GM19025 (cell line): Measurements from ENCODE around the gene UBL4B.
"Not testable (repeated sequence)": the region's sequence is repeated elsewhere in the genome, so short reads cannot be mapped to it uniquely, and the experiment has no call there.

Experiments
- ATAC-seq: cut with Tn5 transposase; IDR thresholded peaks from one replicate; pipeline ENCODE4 v1.9.1; 2021; ENCODE audit warnings: mild to moderate bottlenecking, low read depth, moderate library complexity; ENCODE audit not compliant: unreplicated experiment

Gene UBL4B

GRCh38 chr1:110112143-110112542 is at the start of gene UBL4B:
Gene UBL4B (plus strand): TSS chr1:110112443. CDS start chr1:110112535, 92 bp downstream.
- no peak for ATAC-seq

DNA sequence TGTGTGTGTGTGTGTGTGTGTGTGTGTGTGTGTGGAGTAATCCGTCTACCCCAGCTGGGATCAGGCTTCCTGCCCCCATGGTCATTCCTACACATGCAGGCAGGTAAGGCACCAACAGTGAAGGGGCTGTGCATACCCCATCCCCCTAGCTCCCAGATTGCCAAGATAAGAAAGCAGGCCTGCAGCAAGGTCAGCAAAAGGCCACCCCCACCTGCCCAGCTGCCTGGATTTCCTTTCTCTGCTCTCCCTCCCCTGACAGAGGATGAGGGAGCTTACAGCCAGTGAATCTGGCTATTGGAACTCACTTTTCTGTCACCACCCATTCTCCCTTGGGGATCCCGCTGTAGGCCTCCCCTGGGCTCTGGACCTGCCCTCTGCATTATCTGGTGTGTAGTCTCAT is 49.6 kb upstream of the UBL4B start:
- no peak for ATAC-seq

DNA sequence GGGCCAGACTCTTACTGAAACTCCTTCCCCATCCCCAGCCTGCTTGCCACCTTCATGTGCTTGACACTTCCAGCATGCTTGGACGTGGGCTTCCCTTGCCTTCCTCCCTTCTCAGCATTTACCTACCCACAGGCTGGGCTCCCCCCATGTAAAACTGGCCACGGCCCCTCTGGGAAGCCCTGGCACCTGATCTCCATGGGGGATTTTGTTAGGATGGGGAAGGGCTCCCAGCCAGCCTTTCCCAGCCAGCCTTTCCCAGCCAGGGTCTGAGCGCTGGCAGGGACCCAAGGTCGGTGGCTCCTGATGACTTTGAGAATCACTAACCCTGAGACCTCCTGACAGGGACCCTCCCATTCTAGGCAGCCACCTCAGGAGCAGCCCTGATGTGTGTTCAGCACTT is 48.5 kb upstream of the UBL4B start:
- no peak for ATAC-seq

- ATAC-seq, result no peak
Observed at GRCh38 chr1:110064576-110065337, 47.5 kb upstream of the UBL4B start.

GRCh38 chr1:110065841-110066240 is 46.4 kb upstream of the UBL4B start:
- ATAC-seq, result no peak

DNA sequence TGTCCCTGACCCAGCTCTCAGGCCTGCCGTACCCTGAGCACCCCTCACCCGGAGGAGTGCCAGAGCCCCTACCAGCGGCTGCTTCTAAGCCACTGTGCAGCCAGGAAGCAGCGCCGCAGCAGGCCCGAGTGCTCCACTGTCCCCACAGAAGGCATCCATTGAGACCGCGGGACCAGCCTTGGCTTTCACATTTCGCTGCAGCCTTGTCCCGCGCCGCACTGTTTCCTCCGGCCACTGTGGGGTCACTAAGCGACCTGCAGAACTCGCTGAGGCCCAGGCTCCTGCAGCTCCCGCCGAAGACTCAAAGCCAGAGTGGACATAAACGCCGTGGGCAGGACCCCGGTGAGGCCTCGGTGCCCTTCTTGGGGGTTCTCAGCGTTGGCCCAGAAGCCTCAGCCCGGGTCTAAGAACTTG is 44.8 kb upstream of the UBL4B start:
- ATAC-seq, result no peak

GRCh38 chr1:110067893-110068645 is 44.2 kb upstream of the UBL4B start:
- ATAC-seq, result no peak

GRCh38 chr1:110068646-110069403 is 43.4 kb upstream of the UBL4B start:
- ATAC-seq, result no peak

- ATAC-seq, result no peak
Observed at GRCh38 chr1:110069404-110070281, 42.6 kb upstream of the UBL4B start.

DNA sequence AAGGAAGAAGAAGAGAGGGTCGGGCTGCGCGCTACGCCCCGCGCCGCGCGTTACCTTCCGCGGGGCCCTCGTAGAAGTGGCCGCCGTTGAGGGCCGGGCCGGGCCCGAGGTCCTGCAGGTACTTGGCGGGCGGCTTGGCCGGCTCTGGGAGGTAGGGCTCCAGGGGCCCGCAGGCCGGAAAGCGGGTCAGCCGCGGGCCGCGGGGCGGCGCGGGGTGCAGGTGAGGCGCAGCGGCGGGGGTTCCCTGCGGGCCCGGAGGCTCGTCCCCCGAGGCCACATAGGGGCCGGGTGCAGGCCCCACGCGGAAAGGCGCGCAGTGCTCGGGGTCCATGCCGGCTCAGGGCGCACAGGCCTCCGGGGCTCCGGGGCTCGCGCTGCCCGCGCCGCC is 42.0 kb upstream of the UBL4B start:
- ATAC-seq, result no peak

DNA sequence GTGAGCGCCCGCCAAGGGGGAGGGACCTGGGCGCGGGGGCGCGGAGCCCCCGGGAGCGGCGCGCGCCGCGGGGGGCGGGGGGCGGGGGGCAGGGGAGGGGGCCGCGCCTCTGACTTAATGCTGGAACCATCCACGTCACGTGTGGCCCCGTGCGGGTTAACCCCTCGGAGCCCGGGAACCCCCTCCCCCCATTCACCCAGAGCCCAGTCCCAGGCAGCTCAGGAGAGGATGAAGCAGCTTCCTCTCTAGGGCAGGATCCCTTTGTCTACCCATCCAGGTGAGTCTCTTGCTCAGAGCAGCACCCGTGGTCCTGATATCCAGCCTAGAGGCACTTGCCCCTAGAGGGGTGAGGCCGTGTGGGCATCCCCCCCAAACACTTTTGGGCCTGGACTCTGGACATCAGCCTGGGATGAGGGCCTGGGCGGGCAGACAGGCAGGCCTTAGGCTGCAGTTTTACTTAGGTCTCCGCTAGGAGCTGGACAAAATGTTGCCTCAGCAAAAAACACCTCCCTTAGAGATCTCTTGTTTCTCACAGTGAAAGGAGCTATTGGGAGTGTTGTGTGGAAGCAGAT is 41.5 kb upstream of the UBL4B start, which contains the start of gene ALX3:
Gene ALX3, minus strand, starts transcription at position 2 of the 572 bp plus-strand sequence. CDS start 60 bp downstream, outside the sequence.
- ATAC-seq, result no peak

DNA sequence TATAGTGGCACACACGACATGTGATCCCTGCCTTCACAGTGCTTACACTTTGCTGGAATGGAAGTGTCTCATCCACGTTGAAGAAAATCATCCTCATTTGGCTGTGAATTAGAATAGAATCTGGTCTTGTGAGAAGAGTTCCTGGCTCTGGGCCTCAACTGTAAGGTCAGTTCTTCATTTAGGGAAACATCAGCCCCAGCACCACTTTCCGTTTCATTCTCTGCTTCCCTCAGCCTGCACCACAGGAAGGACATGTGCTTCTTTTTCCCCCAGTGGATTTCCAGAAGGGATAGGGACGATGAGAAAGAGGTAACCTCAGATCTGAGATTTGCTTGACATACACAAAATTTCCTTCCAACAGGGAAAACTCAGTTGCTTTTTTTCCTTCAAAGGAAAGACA is 38.1 kb upstream of the UBL4B start:
- ATAC-seq, result no peak

- no peak for ATAC-seq
Observed at GRCh38 chr1:110076789-110077500, 35.3 kb upstream of the UBL4B start.

GRCh38 chr1:110079995-110080394 is 32.2 kb upstream of the UBL4B start:
- ATAC-seq, result not testable (repeated sequence)

GRCh38 chr1:110081061-110081460 is 31.2 kb upstream of the UBL4B start:
- no peak for ATAC-seq

- ATAC-seq, result no peak
Observed at GRCh38 chr1:110082477-110082876, 29.8 kb upstream of the UBL4B start.

DNA sequence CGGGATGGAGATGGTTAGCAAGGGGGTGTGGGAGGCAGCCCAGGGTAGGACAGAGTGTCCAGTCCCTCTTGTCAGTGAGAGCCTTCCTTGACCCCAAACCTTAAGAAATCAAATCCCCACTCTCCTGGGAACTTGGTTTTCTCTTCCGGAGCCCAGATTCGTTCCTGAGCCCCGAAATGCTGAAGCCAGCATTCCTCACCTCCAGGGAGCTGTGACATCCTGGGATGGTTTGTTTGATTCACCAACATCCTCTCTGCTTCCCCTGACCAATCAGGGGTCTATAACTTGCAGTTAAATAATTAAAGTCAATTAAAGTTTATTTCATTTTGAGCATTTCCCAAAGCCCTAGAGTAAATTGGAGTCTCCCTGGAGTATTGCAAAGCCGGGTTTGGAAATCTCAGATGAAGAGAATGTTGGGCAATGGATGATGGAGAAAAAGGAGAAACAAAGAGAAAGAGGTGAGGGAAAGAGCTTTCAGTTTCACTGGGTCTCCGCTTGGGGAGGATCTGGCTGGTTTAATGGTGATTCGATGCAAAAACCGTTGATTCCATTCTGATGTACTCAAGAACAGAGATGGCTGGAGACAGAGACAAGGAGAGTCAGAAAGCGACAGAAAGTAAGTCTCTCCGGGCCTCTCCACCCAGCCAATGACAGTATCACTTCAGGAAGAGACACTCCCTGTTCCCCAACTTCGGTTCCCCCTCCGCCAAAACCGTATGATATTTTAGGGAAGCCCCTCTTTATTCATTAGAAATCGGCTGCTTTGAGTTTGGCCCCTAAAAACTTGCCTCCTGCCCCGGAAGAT is 29.0 kb upstream of the UBL4B start:
- no peak for ATAC-seq

- ATAC-seq, result no peak
Observed at GRCh38 chr1:110083866-110084226, 28.4 kb upstream of the UBL4B start.
